HCT116 (cell line): ENCODE results near the gene PLD6. TPM values are rescaled to one million over a fixed set of nuclear protein-coding genes. Genes with fewer than 3 reads are reported as not detected.

Experiments used
- ATAC-seq: fragments of 200-7000 bp; cut with Tn5 transposase; 2 replicates; pipeline ENCODE4 v1.9.1; 2020; ENCODE audit warnings: mild to moderate bottlenecking, moderate library complexity
- BruUV-seq: library from RNA; stranded (reverse); fragments of 400-500 nt; replicated peaks from 2 replicates; lab custom pipeline; 2021; lab: Mats Ljungman, UMichigan
- CTCF ChIA-PET: fragments of 300-600 bp; sonication (Branson Sonifier 250); formaldehyde crosslinking; loops from one replicate; lab custom pipeline; 2021; ENCODE audit warnings: antibody characterized with exemption; lab: Charles Lee
- POLR2A ChIA-PET: fragments of 300-600, 350-600 bp; sonication (Branson Sonifier 250); formaldehyde crosslinking; loops from one replicate; lab custom pipeline; 2021; ENCODE audit warnings: antibody characterized with exemption; lab: Charles Lee
- RAD21 ChIA-PET, 2 experiments: fragments of 300-600 bp; sonication (Branson Sonifier 250); formaldehyde crosslinking; loops; one replicate each; lab custom pipeline; 2023; ENCODE audit warnings: low total read pairs in 2 of 2; ENCODE audit not compliant: uncharacterized antibody in 2 of 2, unreplicated experiment in 2 of 2, low non-redundant PET in 1 of 2; lab: Charles Lee
- DNase-seq: peaks from one replicate; pipeline ENCODE4 v3.0.0-alpha.2; 2010; ENCODE audit warnings: low read depth, low spot score
- H2AFZ ChIP-seq: fragments of 200-600 bp; shearing (Covaris generic), sonication (generic); 2 replicates; pipeline ENCODE4 v1.6.1; 2017; ENCODE audit warnings: low read depth, mixed run types, mixed read lengths, antibody characterized with exemption, low read length; ENCODE audit not compliant: poor library complexity, severe bottlenecking
- H3K27ac ChIP-seq: 2 replicates; pipeline ENCODE4 v1.5.1; 2012; ENCODE audit warnings: low read depth, low read length
- H3K27me3 ChIP-seq: fragments of 200-600 bp; sonication (generic); 2 replicates; pipeline ENCODE4 v1.6.1; 2016; ENCODE audit warnings: mixed run types, low read length, mixed read lengths; ENCODE audit not compliant: insufficient read depth
- H3K36me3 ChIP-seq, 2 experiments: fragments of 200-500 bp in 1 of 2; fragments of 200-600 bp in 1 of 2; sonication (Bioruptor generic) in 1 of 2; sonication (generic) in 1 of 2; 2 replicates each; pipeline versions ENCODE4 v1.5.1 to v1.6.1; 2014 to 2016; ENCODE audit warnings: low read length in 2 of 2, inconsistent platforms in 1 of 2, mixed read lengths in 1 of 2, mixed run types in 1 of 2; ENCODE audit not compliant: insufficient read depth in 2 of 2, control insufficient read depth in 1 of 2
- H3K4me1 ChIP-seq, 2 experiments: fragments of 200-600 bp in 1 of 2; sonication (generic) in 1 of 2; 2 replicates each; pipeline versions ENCODE4 v1.5.1 to v1.6.1; 2012 to 2017; ENCODE audit warnings: low read length in 2 of 2, inconsistent platforms in 1 of 2, mild to moderate bottlenecking in 1 of 2, mixed read lengths in 1 of 2, mixed run types in 1 of 2, moderate library complexity in 1 of 2; ENCODE audit not compliant: insufficient read depth in 2 of 2, control insufficient read depth in 1 of 2
- H3K4me2 ChIP-seq: fragments of 200-600 bp; sonication (generic); 2 replicates; pipeline ENCODE4 v1.6.1; 2017; ENCODE audit warnings: mixed run types, low read length, mixed read lengths
- H3K4me3 ChIP-seq, 2 experiments: fragments of 200-600 bp in 1 of 2; sonication (generic) in 1 of 2; replicated peaks in 1 of 2; 2 replicates each; pipeline ENCODE4 v1.5.1; 2011 to 2016; ENCODE audit warnings: low read length in 2 of 2, control low read depth in 1 of 2, low read depth in 1 of 2, mild to moderate bottlenecking in 1 of 2, mixed read lengths in 1 of 2, mixed run types in 1 of 2
- H3K79me2 ChIP-seq: fragments of 200-600 bp; sonication (generic); 2 replicates; pipeline ENCODE4 v1.6.1; 2017; ENCODE audit warnings: mild to moderate bottlenecking, mixed run types, low read length, moderate library complexity, mixed read lengths; ENCODE audit not compliant: insufficient read depth
- H3K9ac ChIP-seq: fragments of 200-600 bp; sonication (generic); 2 replicates; pipeline ENCODE4 v1.6.1; 2016; ENCODE audit warnings: low read length, mixed read lengths
- H3K9me2 ChIP-seq: fragments of 200-600 bp; sonication (generic), shearing (Covaris generic); 2 replicates; pipeline ENCODE4 v1.6.1; 2017; ENCODE audit warnings: mixed run types, mild to moderate bottlenecking, moderate library complexity; ENCODE audit not compliant: insufficient read depth
- H3K9me3 ChIP-seq, 2 experiments: fragments of 200-500 bp in 1 of 2; fragments of 200-600 bp in 1 of 2; sonication (Bioruptor generic) in 1 of 2; sonication (generic) in 1 of 2; 2 replicates each; pipeline ENCODE4 v1.6.1; 2014 to 2017; ENCODE audit warnings: low read length in 2 of 2, mixed read lengths in 2 of 2, inconsistent platforms in 1 of 2, low read depth in 1 of 2, mild to moderate bottlenecking in 1 of 2, mixed run types in 1 of 2, moderate library complexity in 1 of 2; ENCODE audit not compliant: control insufficient read depth in 1 of 2, insufficient read depth in 1 of 2
- H4K20me1 ChIP-seq: fragments of 200-600 bp; sonication (generic), shearing (Covaris generic); 2 replicates; pipeline ENCODE4 v1.6.1; 2017; ENCODE audit warnings: mixed run types, mild to moderate bottlenecking, moderate library complexity; ENCODE audit not compliant: insufficient read depth
- CBX3 ChIP-seq: IDR thresholded peaks from 2 replicates; pipeline ENCODE4 v1.6.1; 2012; ENCODE audit warnings: low read depth
- CEBPB ChIP-seq: IDR thresholded peaks from 2 replicates; pipeline ENCODE4 v1.6.1; 2012; ENCODE audit warnings: low read depth
- EZH2 ChIP-seq: fragments of 200-600 bp; sonication (generic); IDR thresholded peaks from 2 replicates; pipeline ENCODE4 v1.6.1; 2017; ENCODE audit warnings: antibody characterized with exemption, mixed run types
- FOSL1 ChIP-seq: IDR thresholded peaks from 2 replicates; pipeline ENCODE4 v1.6.1; 2012; ENCODE audit warnings: low read depth
- JUND ChIP-seq: IDR thresholded peaks from 2 replicates; pipeline ENCODE4 v1.6.1; 2012
- POLR2A ChIP-seq: IDR thresholded peaks from 2 replicates; pipeline ENCODE4 v1.7.0; 2011; ENCODE audit warnings: borderline replicate concordance; ENCODE audit not compliant: insufficient read depth, insufficient read length; ENCODE audit errors: extremely low read depth
- POLR2AphosphoS5 ChIP-seq: IDR thresholded peaks from 2 replicates; pipeline ENCODE4 v1.6.1; 2011; ENCODE audit warnings: mild to moderate bottlenecking, low read depth, low read length, moderate library complexity
- RAD21 ChIP-seq: IDR thresholded peaks from 2 replicates; pipeline ENCODE4 v1.6.1; 2012; ENCODE audit warnings: low read depth, mild to moderate bottlenecking
- SIN3A ChIP-seq: IDR thresholded peaks from 2 replicates; pipeline ENCODE4 v1.6.1; 2012; ENCODE audit warnings: low read depth
- SP1 ChIP-seq: IDR thresholded peaks from 2 replicates; pipeline ENCODE4 v1.6.1; 2012; ENCODE audit warnings: low read depth
- SRF ChIP-seq: IDR thresholded peaks from 2 replicates; pipeline ENCODE4 v1.6.1; 2012; ENCODE audit warnings: low read depth
- YY1 ChIP-seq: IDR thresholded peaks from 2 replicates; pipeline ENCODE4 v1.6.1; 2011; ENCODE audit warnings: low read length, low read depth, moderate library complexity, mild to moderate bottlenecking; ENCODE audit not compliant: insufficient replicate concordance; ENCODE audit errors: extremely low read depth
- ZFX ChIP-seq: fragments of 450-650 bp; IDR thresholded peaks from 2 replicates; pipeline ENCODE4 v1.6.1; 2017
- ZNF274 ChIP-seq: fragments of 200-500 bp; sonication (Bioruptor generic); IDR thresholded peaks from 2 replicates; pipeline ENCODE4 v1.6.1; 2014; ENCODE audit warnings: mild to moderate bottlenecking, low read depth, low read length, inconsistent platforms
- intact Hi-C: fragments of 100-400 bp; cut with micrococcal nuclease; formaldehyde crosslinking; loops from 2 replicates; pipeline ENCODE4 v1.10.0; 2022
- total RNA-seq: library from RNA; stranded (reverse); gene quantifications from one replicate; pipeline ENCODE4 v1.2.1, GENCODE V29; 2021; ENCODE audit not compliant: unreplicated experiment
- TF ChIP-seq, protein P1 (sequence below): IDR thresholded peaks from 2 replicates; pipeline ENCODE4 v1.6.1; 2012
- TF ChIP-seq, protein P2 (sequence below), 3 experiments: fragments of 200-600 bp in 1 of 3; sonication (generic) in 1 of 3; IDR thresholded peaks in 2 of 3; conservative IDR thresholded peaks in 1 of 3; 2 replicates each; pipeline ENCODE4 v1.5.1; 2012 to 2017; ENCODE audit warnings: low read depth in 2 of 3, low read length in 2 of 3, antibody characterized with exemption in 1 of 3, borderline replicate concordance in 1 of 3, control low read depth in 1 of 3, mild to moderate bottlenecking in 1 of 3, mixed read lengths in 1 of 3, mixed run types in 1 of 3, moderate library complexity in 1 of 3; ENCODE audit not compliant: insufficient read depth in 1 of 3
- TF ChIP-seq, protein P3 (sequence below): IDR thresholded peaks from 2 replicates; pipeline ENCODE4 v1.6.1; 2012; ENCODE audit warnings: low read depth

The PLD6 gene
- total RNA-seq, 1 experiment from 2014 or later = 15.6 TPM

GRCh38 chr17:17204635-17205231 is 1.4 kb downstream of the PLD6 start:
- TF ChIP-seq ZFX = no peak
- no peak for TF ChIP-seq POLR2A
- TF ChIP-seq ZNF274 = no peak
- TF ChIP-seq JUND = no peak
- no peak for TF ChIP-seq SRF
- TF ChIP-seq YY1 = no peak
- no peak for TF ChIP-seq POLR2AphosphoS5
- no peak for TF ChIP-seq FOSL1
- TF ChIP-seq EZH2 = no peak
- TF ChIP-seq SIN3A = no peak
- no peak for TF ChIP-seq CEBPB
- no peak for TF ChIP-seq CBX3
- TF ChIP-seq, protein P1, sequence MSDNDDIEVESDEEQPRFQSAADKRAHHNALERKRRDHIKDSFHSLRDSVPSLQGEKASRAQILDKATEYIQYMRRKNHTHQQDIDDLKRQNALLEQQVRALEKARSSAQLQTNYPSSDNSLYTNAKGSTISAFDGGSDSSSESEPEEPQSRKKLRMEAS = no peak
- TF ChIP-seq, protein P2, sequence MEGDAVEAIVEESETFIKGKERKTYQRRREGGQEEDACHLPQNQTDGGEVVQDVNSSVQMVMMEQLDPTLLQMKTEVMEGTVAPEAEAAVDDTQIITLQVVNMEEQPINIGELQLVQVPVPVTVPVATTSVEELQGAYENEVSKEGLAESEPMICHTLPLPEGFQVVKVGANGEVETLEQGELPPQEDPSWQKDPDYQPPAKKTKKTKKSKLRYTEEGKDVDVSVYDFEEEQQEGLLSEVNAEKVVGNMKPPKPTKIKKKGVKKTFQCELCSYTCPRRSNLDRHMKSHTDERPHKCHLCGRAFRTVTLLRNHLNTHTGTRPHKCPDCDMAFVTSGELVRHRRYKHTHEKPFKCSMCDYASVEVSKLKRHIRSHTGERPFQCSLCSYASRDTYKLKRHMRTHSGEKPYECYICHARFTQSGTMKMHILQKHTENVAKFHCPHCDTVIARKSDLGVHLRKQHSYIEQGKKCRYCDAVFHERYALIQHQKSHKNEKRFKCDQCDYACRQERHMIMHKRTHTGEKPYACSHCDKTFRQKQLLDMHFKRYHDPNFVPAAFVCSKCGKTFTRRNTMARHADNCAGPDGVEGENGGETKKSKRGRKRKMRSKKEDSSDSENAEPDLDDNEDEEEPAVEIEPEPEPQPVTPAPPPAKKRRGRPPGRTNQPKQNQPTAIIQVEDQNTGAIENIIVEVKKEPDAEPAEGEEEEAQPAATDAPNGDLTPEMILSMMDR (IDR thresholded peaks at IDR 0.05 in 2 of 3, conservative IDR thresholded peaks at IDR 0.05 in 1 of 3; ENCODE audit: borderline replicate concordance in 1 of 3, insufficient read depth in 1 of 3, low read depth in 2 of 3, low read length in 2 of 3) = no peak
- no peak for TF ChIP-seq RAD21
- TF ChIP-seq SP1 = no peak
- TF ChIP-seq, protein P3, sequence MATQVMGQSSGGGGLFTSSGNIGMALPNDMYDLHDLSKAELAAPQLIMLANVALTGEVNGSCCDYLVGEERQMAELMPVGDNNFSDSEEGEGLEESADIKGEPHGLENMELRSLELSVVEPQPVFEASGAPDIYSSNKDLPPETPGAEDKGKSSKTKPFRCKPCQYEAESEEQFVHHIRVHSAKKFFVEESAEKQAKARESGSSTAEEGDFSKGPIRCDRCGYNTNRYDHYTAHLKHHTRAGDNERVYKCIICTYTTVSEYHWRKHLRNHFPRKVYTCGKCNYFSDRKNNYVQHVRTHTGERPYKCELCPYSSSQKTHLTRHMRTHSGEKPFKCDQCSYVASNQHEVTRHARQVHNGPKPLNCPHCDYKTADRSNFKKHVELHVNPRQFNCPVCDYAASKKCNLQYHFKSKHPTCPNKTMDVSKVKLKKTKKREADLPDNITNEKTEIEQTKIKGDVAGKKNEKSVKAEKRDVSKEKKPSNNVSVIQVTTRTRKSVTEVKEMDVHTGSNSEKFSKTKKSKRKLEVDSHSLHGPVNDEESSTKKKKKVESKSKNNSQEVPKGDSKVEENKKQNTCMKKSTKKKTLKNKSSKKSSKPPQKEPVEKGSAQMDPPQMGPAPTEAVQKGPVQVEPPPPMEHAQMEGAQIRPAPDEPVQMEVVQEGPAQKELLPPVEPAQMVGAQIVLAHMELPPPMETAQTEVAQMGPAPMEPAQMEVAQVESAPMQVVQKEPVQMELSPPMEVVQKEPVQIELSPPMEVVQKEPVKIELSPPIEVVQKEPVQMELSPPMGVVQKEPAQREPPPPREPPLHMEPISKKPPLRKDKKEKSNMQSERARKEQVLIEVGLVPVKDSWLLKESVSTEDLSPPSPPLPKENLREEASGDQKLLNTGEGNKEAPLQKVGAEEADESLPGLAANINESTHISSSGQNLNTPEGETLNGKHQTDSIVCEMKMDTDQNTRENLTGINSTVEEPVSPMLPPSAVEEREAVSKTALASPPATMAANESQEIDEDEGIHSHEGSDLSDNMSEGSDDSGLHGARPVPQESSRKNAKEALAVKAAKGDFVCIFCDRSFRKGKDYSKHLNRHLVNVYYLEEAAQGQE = no peak
- Histone ChIP-seq H2AFZ (no peak overlapping the region), H3K4me3 (peak overlapping the region; percentile 82 to 95), H3K4me2 (peak overlapping the region; percentile 100), H3K4me1 (peaks cover 7 to 31% of the 10 kb centered on the region in 2 experiments), H3K27me3 (no peaks in the 10 kb centered on the region), H3K36me3 (peaks cover 6 to 28% of the 10 kb centered on the region in 2 experiments), H3K79me2 (peaks cover 30% of the 10 kb centered on the region), H4K20me1 (no peaks in the 10 kb centered on the region), H3K9me2 (no peaks in the 10 kb centered on the region), H3K9me3 (no peaks in the 10 kb centered on the region), H3K27ac (peak overlapping the region; percentile 89; the same call in 1 of the 2 replicates), H3K9ac (peak overlapping the region; percentile 99)
- DNase-seq (no peak), ATAC-seq (no peak)
- no TSS peak for BruUV-seq
- ChIA-PET POLR2A (no interaction called here), RAD21 (no interaction called here), CTCF (no interaction called here)
- intact Hi-C loops = no loop called here
